ENCODE results near the gene AGTPBP1.

DNA sequence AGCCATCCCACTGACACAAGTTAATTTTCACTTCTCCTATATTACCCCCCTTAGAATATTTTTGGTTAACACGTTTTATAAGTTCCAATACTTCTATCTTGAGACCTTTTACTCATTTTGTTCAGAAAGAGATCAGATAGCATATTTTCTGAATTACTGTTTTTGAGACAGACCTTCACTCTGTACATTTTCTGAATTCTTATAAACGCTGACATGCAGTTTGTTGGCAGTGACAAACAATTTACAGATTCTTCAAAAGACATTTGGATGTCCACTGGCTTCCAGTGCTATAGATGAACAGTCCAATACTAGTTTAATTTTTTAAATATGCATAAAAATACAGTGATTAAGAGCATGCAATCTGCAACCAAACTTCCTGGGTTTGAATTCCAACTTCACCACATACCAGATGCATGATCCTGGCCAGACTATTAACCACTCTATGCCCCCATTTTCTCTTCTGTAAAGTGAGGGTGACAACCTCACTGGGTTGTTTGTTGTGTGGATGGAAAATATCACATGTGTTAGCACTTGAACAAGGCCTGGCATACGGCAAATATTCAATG is 142.1 kb downstream of the AGTPBP1 start:
- TF ChIP-seq POLR2A (conservative IDR thresholded peaks at IDR 0.05) = no peak
- no peak for TF ChIP-seq GATA2 (CRISPR knock-in tag; IDR thresholded peaks at IDR 0.05)
- TF ChIP-seq, protein P1, sequence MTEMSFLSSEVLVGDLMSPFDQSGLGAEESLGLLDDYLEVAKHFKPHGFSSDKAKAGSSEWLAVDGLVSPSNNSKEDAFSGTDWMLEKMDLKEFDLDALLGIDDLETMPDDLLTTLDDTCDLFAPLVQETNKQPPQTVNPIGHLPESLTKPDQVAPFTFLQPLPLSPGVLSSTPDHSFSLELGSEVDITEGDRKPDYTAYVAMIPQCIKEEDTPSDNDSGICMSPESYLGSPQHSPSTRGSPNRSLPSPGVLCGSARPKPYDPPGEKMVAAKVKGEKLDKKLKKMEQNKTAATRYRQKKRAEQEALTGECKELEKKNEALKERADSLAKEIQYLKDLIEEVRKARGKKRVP (CRISPR knock-in tag; IDR thresholded peaks at IDR 0.05) = no peak
- no peak for TF ChIP-seq NRF1 (conservative IDR thresholded peaks at IDR 0.05 in 1 of 2, IDR thresholded peaks at IDR 0.05 in 1 of 2)
- TF ChIP-seq ZNF175 (CRISPR knock-in tag; IDR thresholded peaks at IDR 0.05; ENCODE audit: low read depth) = no peak
- no peak for TF ChIP-seq HDAC1 (IDR thresholded peaks at IDR 0.05)
- no peak for TF ChIP-seq CBFB (CRISPR knock-in tag; IDR thresholded peaks at IDR 0.05)
- TF ChIP-seq, protein P2, sequence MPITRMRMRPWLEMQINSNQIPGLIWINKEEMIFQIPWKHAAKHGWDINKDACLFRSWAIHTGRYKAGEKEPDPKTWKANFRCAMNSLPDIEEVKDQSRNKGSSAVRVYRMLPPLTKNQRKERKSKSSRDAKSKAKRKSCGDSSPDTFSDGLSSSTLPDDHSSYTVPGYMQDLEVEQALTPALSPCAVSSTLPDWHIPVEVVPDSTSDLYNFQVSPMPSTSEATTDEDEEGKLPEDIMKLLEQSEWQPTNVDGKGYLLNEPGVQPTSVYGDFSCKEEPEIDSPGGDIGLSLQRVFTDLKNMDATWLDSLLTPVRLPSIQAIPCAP (CRISPR knock-in tag; IDR thresholded peaks at IDR 0.05; ENCODE audit: borderline replicate concordance) = no peak
- no peak for TF ChIP-seq RFX5 (IDR thresholded peaks at IDR 0.05; ENCODE audit: low read depth, low read length)
- TF ChIP-seq ZNF668 (CRISPR knock-in tag; IDR thresholded peaks at IDR 0.05) = no peak
- TF ChIP-seq MXI1 (IDR thresholded peaks at IDR 0.05; ENCODE audit: low read depth, low read length) = no peak
- TF ChIP-seq, protein P3, sequence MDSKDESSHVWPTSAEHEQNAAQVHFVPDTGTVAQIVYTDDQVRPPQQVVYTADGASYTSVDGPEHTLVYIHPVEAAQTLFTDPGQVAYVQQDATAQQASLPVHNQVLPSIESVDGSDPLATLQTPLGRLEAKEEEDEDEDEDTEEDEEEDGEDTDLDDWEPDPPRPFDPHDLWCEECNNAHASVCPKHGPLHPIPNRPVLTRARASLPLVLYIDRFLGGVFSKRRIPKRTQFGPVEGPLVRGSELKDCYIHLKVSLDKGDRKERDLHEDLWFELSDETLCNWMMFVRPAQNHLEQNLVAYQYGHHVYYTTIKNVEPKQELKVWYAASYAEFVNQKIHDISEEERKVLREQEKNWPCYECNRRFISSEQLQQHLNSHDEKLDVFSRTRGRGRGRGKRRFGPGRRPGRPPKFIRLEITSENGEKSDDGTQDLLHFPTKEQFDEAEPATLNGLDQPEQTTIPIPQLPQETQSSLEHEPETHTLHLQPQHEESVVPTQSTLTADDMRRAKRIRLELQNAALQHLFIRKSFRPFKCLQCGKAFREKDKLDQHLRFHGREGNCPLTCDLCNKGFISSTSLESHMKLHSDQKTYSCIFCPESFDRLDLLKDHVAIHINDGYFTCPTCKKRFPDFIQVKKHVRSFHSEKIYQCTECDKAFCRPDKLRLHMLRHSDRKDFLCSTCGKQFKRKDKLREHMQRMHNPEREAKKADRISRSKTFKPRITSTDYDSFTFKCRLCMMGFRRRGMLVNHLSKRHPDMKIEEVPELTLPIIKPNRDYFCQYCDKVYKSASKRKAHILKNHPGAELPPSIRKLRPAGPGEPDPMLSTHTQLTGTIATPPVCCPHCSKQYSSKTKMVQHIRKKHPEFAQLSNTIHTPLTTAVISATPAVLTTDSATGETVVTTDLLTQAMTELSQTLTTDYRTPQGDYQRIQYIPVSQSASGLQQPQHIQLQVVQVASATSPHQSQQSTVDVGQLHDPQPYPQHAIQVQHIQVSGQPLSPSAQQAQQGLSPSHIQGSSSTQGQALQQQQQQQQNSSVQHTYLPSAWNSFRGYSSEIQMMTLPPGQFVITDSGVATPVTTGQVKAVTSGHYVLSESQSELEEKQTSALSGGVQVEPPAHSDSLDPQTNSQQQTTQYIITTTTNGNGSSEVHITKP (IDR thresholded peaks at IDR 0.05; ENCODE audit: partially characterized antibody) = no peak
- TF ChIP-seq, protein P4, sequence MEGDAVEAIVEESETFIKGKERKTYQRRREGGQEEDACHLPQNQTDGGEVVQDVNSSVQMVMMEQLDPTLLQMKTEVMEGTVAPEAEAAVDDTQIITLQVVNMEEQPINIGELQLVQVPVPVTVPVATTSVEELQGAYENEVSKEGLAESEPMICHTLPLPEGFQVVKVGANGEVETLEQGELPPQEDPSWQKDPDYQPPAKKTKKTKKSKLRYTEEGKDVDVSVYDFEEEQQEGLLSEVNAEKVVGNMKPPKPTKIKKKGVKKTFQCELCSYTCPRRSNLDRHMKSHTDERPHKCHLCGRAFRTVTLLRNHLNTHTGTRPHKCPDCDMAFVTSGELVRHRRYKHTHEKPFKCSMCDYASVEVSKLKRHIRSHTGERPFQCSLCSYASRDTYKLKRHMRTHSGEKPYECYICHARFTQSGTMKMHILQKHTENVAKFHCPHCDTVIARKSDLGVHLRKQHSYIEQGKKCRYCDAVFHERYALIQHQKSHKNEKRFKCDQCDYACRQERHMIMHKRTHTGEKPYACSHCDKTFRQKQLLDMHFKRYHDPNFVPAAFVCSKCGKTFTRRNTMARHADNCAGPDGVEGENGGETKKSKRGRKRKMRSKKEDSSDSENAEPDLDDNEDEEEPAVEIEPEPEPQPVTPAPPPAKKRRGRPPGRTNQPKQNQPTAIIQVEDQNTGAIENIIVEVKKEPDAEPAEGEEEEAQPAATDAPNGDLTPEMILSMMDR (IDR thresholded peaks at IDR 0.05 in 2 of 3, conservative IDR thresholded peaks at IDR 0.05 in 1 of 3; ENCODE audit: insufficient read depth in 2 of 3, low read depth in 1 of 3, low read length in 3 of 3) = no peak

All from K562 (cell line).